Endothelial cell of umbilical vein (primary cell): ENCODE results near the gene SLC22A23. TPM values are rescaled to one million over a fixed set of nuclear protein-coding genes. Genes with fewer than 3 reads are reported as not detected.

Experiments
- BruUV-seq: library from RNA; stranded (reverse); fragments of 400-500 nt; replicated peaks from 2 replicates; lab custom pipeline; 2021; lab: Mats Ljungman, UMichigan
- CTCF ChIA-PET: fragments of 300-600, 350-600 bp; sonication (Branson Sonifier 250); formaldehyde crosslinking; loops from one replicate; lab custom pipeline; 2021; ENCODE audit warnings: antibody characterized with exemption, inconsistent platforms; lab: Charles Lee
- POLR2A ChIA-PET: fragments of 300-600, 350-600 bp; sonication (Branson Sonifier 250); formaldehyde crosslinking; loops from one replicate; lab custom pipeline; 2021; ENCODE audit warnings: antibody characterized with exemption, inconsistent platforms; lab: Charles Lee
- DNase-seq: peaks from one replicate; pipeline ENCODE4 v3.0.0-alpha.2; 2011; ENCODE audit warnings: low read depth, low spot score
- FAIRE-seq: peaks from 2 replicates; lab custom pipeline; 2011; peaks lifted over from hg19 to GRCh38; lab: Jason Lieb, UNC
- H2AFZ ChIP-seq: 2 replicates; pipeline ENCODE4 v1.6.0; 2012; ENCODE audit warnings: low read depth, low read length, control low read depth, inconsistent platforms
- H3K27ac ChIP-seq: 2 replicates; pipeline ENCODE4 v1.5.1; 2011; ENCODE audit warnings: low read depth, mild to moderate bottlenecking, control low read depth, low read length, moderate library complexity; ENCODE audit not compliant: insufficient read depth
- H3K27me3 ChIP-seq, 2 experiments: 2 replicates each; pipeline versions ENCODE4 v1.6.0 to v1.6.1; 2011; ENCODE audit warnings: low read length in 2 of 2, mixed read lengths in 1 of 2; ENCODE audit not compliant: control insufficient read depth in 2 of 2, insufficient read depth in 2 of 2
- H3K36me3 ChIP-seq, 2 experiments: 2 replicates in 1 of 2; 3 replicates in 1 of 2; pipeline ENCODE4 v1.5.1; 2011; ENCODE audit warnings: low read length in 2 of 2, mild to moderate bottlenecking in 1 of 2, moderate library complexity in 1 of 2; ENCODE audit not compliant: control insufficient read depth in 2 of 2, insufficient read depth in 2 of 2; ENCODE audit errors: extremely low read depth in 1 of 2
- H3K4me1 ChIP-seq: 3 replicates; pipeline ENCODE4 v1.5.1; 2011; ENCODE audit warnings: mild to moderate bottlenecking, low read length; ENCODE audit not compliant: control insufficient read depth, insufficient read depth; ENCODE audit errors: extremely low read depth
- H3K4me2 ChIP-seq: 2 replicates; pipeline ENCODE4 v1.6.1; 2011; ENCODE audit warnings: low read length, control low read depth, mixed read lengths; ENCODE audit not compliant: insufficient read depth
- H3K4me3 ChIP-seq, 3 experiments: fragments of 200-600 bp in 1 of 3; sonication (generic), shearing (Covaris generic) in 1 of 3; replicated peaks in 1 of 3; 2 replicates each; pipeline ENCODE4 v1.5.1; 2011 to 2016; ENCODE audit warnings: control low read depth in 3 of 3, low read length in 3 of 3, mild to moderate bottlenecking in 2 of 3, inconsistent platforms in 1 of 3, low read depth in 1 of 3, moderate library complexity in 1 of 3; ENCODE audit not compliant: insufficient read depth in 1 of 3
- H3K79me2 ChIP-seq: 2 replicates; pipeline ENCODE4 v1.6.0; 2012; ENCODE audit warnings: low read length, inconsistent platforms; ENCODE audit not compliant: control insufficient read depth, insufficient read depth
- H3K9ac ChIP-seq: replicated peaks from 2 replicates; pipeline ENCODE3; 2011; ENCODE audit warnings: low read length, control low read depth; ENCODE audit not compliant: insufficient read depth; ENCODE audit errors: extremely low read depth
- H3K9me1 ChIP-seq: replicated peaks from 3 replicates; pipeline ENCODE4 v1.6.0; 2011; ENCODE audit warnings: mild to moderate bottlenecking, low read length; ENCODE audit not compliant: control insufficient read depth, insufficient read depth; ENCODE audit errors: extremely low read depth
- H3K9me3 ChIP-seq: replicated peaks from 2 replicates; pipeline ENCODE4 v1.5.1; 2012; ENCODE audit warnings: low read length, inconsistent platforms; ENCODE audit not compliant: control insufficient read depth, insufficient read depth
- H4K20me1 ChIP-seq: replicated peaks from 2 replicates; pipeline ENCODE3; 2011; ENCODE audit warnings: mild to moderate bottlenecking, low read length; ENCODE audit not compliant: control insufficient read depth, insufficient read depth; ENCODE audit errors: extremely low read depth
- CTCF ChIP-seq, 2 donors: IDR thresholded peaks; 1 replicate in 1 of 2; 2 replicates in 1 of 2; pipeline ENCODE4 v1.5.1; 2011; ENCODE audit warnings: low read length in 2 of 2, mild to moderate bottlenecking in 2 of 2, moderate library complexity in 2 of 2, control low read depth in 1 of 2, inconsistent platforms in 1 of 2, low read depth in 1 of 2; ENCODE audit not compliant: insufficient read depth in 1 of 2; ENCODE audit errors: extremely low read depth in 1 of 2
- EZH2 ChIP-seq: IDR thresholded peaks from 2 replicates; pipeline ENCODE4 v1.6.1; 2012; ENCODE audit warnings: borderline replicate concordance, low read depth, mild to moderate bottlenecking, moderate library complexity, low read length, inconsistent platforms; ENCODE audit not compliant: severe bottlenecking
- FOS ChIP-seq: IDR thresholded peaks from 2 replicates; pipeline ENCODE4 v1.6.1; 2011; ENCODE audit warnings: mild to moderate bottlenecking, low read length, moderate library complexity, borderline replicate concordance; ENCODE audit not compliant: insufficient read depth
- GATA2 ChIP-seq: IDR thresholded peaks from 2 replicates; pipeline ENCODE4 v1.7.0; 2011; ENCODE audit warnings: low read depth, mild to moderate bottlenecking, moderate library complexity, mixed read lengths, low read length; ENCODE audit not compliant: insufficient read length, insufficient read depth
- JUN ChIP-seq: IDR thresholded peaks from 2 replicates; pipeline ENCODE4 v1.6.1; 2011; ENCODE audit warnings: borderline replicate concordance, low read depth; ENCODE audit not compliant: insufficient read length, insufficient read depth
- MAX ChIP-seq: IDR thresholded peaks from 2 replicates; pipeline ENCODE4 v1.6.1; 2011; ENCODE audit not compliant: insufficient read depth, insufficient read length
- MYC ChIP-seq: IDR thresholded peaks from one replicate; pipeline ENCODE4 v1.6.1; 2011; ENCODE audit warnings: mild to moderate bottlenecking, low read depth, low read length
- POLR2A ChIP-seq: IDR thresholded peaks from 2 replicates; pipeline ENCODE4 v1.6.1; 2012; ENCODE audit warnings: low read depth, mild to moderate bottlenecking, control low read depth, low read length
- POLR2AphosphoS5 ChIP-seq: IDR thresholded peaks from 2 replicates; pipeline ENCODE4 v1.6.1; 2012; ENCODE audit warnings: low read depth, mild to moderate bottlenecking, control low read depth, low read length, moderate library complexity; ENCODE audit not compliant: insufficient read depth
- dilution Hi-C: fragments of 300-500 bp; cut with MboI; formaldehyde crosslinking; loops from one replicate; pipeline ENCODE4 v1.15.0; 2019; ENCODE audit warnings: low sequenced_read_pairs; ENCODE audit not compliant: extremely low pct_ligation_motif_present
- intact Hi-C: fragments of 100-400 bp; cut with micrococcal nuclease; formaldehyde crosslinking; loops from one replicate; pipeline ENCODE4 v1.10.0; 2022
- polyA plus RNA-seq, 4 experiments: library from polyadenylated mRNA; depleted of rRNA in 3 of 4; stranded (reverse) in 3 of 4; unstranded in 1 of 4; fragments of >200 nt; gene quantifications; 2 replicates each; pipeline versions ENCODE4 v1.2.1 to v1.2.3, GENCODE V29; 2011 to 2012; ENCODE audit warnings: missing spikeins in 1 of 4
- total RNA-seq: library from RNA; stranded (reverse); gene quantifications from 2 replicates; pipeline ENCODE4 v1.2.3, GENCODE V29; 2021

Gene SLC22A23
- total and polyA plus RNA-seq, 2 donors (not counting 3 experiments of a cell fraction or from before 2014, with no cell fraction given) = 4.2 to 14.3 TPM

- Histone ChIP-seq H3K4me3 (no peak overlapping the region), H2AFZ (no peak overlapping the region), H3K79me2 (no peaks in the 10 kb centered on the region), H3K36me3 (no peaks in the 10 kb centered on the region), H3K9me1 (no peaks in the 10 kb centered on the region), H3K9ac (no peak overlapping the region), H4K20me1 (no peaks in the 10 kb centered on the region), H3K27ac (no peak overlapping the region), H3K4me1 (peaks cover 23% of the 10 kb centered on the region), H3K27me3 (no peaks in the 10 kb centered on the region), H3K4me2 (no peak overlapping the region), H3K9me3 (no peaks in the 10 kb centered on the region)
- no TSS peak for BruUV-seq
- POLR2A ChIA-PET = no interaction called here
- intact Hi-C loops (no loop called here), dilution Hi-C loops (no loop called here)
- TF ChIP-seq MYC (no peak), GATA2 (no peak), POLR2AphosphoS5 (no peak), EZH2 (no peak), JUN (no peak), FOS (no peak), MAX (no peak), CTCF (IDR thresholded peaks at IDR 0.05; ENCODE audit: extremely low read depth in 1 of 2, insufficient read depth in 1 of 2, low read depth in 1 of 2, low read length in 2 of 2) (no peak), POLR2A (no peak)
- DNase-seq (no peak), FAIRE-seq (no peak)
- CTCF ChIA-PET = interaction anchor here (2.4 kb wide), 1 partner anchor 11 kb away, joined by 5 read pairs; no protein-coding TSS in a partner anchor
Measured at GRCh38 chr6:3322366-3322890, 134.4 kb downstream of the SLC22A23 start.
